Endodermal cell (in vitro differentiated cells): Measurements from ENCODE around the gene CDC14B. TPM values are rescaled to one million over a fixed set of nuclear protein-coding genes. Genes with fewer than 3 reads are reported as not detected.

Source experiments
- DNase-seq: peaks from one replicate; pipeline ENCODE4 v3.0.0-alpha.2; 2017
- H3K27ac ChIP-seq: 2 replicates; pipeline ENCODE4 v1.5.1; 2013; ENCODE audit warnings: mild to moderate bottlenecking, low read depth, low read length, moderate library complexity
- H3K27me3 ChIP-seq: 2 replicates; pipeline ENCODE4 v1.6.1; 2013; ENCODE audit warnings: mild to moderate bottlenecking, low read length, moderate library complexity; ENCODE audit not compliant: insufficient read depth, control insufficient read depth, poor library complexity, severe bottlenecking
- H3K36me3 ChIP-seq: 2 replicates; pipeline ENCODE4 v1.7.0; 2013; ENCODE audit warnings: mild to moderate bottlenecking, low read length, moderate library complexity; ENCODE audit not compliant: control insufficient read depth, insufficient read depth
- H3K4me1 ChIP-seq: one replicate; pipeline ENCODE4 v1.7.0; 2013; ENCODE audit warnings: low read length; ENCODE audit not compliant: control insufficient read depth, insufficient read depth
- H3K4me3 ChIP-seq: 2 replicates; pipeline ENCODE4 v1.5.1; 2013; ENCODE audit warnings: mild to moderate bottlenecking, low read length, moderate library complexity
- H3K9ac ChIP-seq: 2 replicates; pipeline ENCODE4 v1.6.1; 2013; ENCODE audit warnings: mild to moderate bottlenecking, low read length, moderate library complexity; ENCODE audit not compliant: poor library complexity, severe bottlenecking; ENCODE audit errors: extremely low read depth
- H3K9me3 ChIP-seq: 2 replicates; pipeline ENCODE4 v1.6.1; 2013; ENCODE audit warnings: mild to moderate bottlenecking, low read length, moderate library complexity; ENCODE audit not compliant: control insufficient read depth
- H3K27ac Mint-ChIP-seq: 2 replicates; pipeline ENCODE4 v1.8.0; 2020; ENCODE audit warnings: mixed read lengths
- H3K27me3 Mint-ChIP-seq: 2 replicates; pipeline ENCODE4 v1.8.0; 2021; ENCODE audit warnings: mild to moderate bottlenecking, mixed read lengths; ENCODE audit not compliant: insufficient read depth
- H3K36me3 Mint-ChIP-seq: 2 replicates; pipeline ENCODE4 v1.8.0; 2020; ENCODE audit warnings: low read depth, mixed read lengths
- H3K4me1 Mint-ChIP-seq: 2 replicates; pipeline ENCODE4 v1.8.0; 2020; ENCODE audit warnings: mixed read lengths
- H3K4me3 Mint-ChIP-seq: 2 replicates; pipeline ENCODE4 v1.8.0; 2020; ENCODE audit warnings: mild to moderate bottlenecking, moderate library complexity, mixed read lengths
- H3K9me3 Mint-ChIP-seq: 2 replicates; pipeline ENCODE4 v1.8.0; 2020; ENCODE audit warnings: mild to moderate bottlenecking, mixed read lengths
- CTCF ChIP-seq: fragments of 200-600 bp; sonication (generic); conservative IDR thresholded peaks from 2 replicates; pipeline ENCODE4 v1.5.0; 2021; ENCODE audit warnings: antibody characterized with exemption, mild to moderate bottlenecking
- WGBS, 2 experiments: methylation state at CpG; one replicate each; pipeline versions ENCODE4 v1.1.5 to v1.1.7; 2013; ENCODE audit warnings: missing lambda C conversion rate in 2 of 2, mixed read lengths in 1 of 2; ENCODE audit not compliant: insufficient coverage in 1 of 2, insufficient read length in 1 of 2; 5-methylcytosine and 5-hydroxymethylcytosine counted together
- total RNA-seq, 2 donors: library from RNA; stranded (reverse); fragmentation: NEBNext Ultra II Directional in 1 of 2; extraction: Animal tissue kit (Norgen Biotek cat#: 25700) in 1 of 2; gene quantifications; 2 replicates in 1 of 2; 3 replicates in 1 of 2; pipeline ENCODE4 v1.2.1, GENCODE V29; 2021

Gene CDC14B
- total RNA-seq, 2 donors from 2014 or later, result 47.5 to 48.3 TPM

DNA sequence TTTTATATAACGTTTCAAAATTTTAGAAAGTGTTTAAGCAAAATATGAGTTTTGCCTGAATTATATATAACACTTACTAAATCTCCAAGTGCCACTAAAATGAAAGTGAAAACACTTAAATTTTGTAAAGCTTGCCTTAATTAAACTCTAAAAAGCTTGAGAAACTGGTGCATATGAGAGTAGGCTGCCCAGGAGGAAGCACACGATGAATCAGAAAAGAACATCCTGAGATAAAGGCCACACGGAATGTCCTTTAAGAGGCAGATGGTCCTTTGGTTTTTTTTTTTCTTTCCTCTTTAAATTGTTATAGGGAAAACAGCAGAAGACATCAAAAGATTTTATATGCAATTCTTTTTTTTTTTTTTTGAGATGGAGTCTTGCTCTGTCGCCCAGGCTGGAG, 109.4 kb downstream of the CDC14B start:
- Histone ChIP-seq H3K4me1 (no peaks in the 10 kb centered on the region), H3K27me3 (no peaks in the 10 kb centered on the region), H3K36me3 (peaks cover 20% of the 10 kb centered on the region), H3K27ac (no peak overlapping the region), H3K4me3 (no peak overlapping the region), H3K9ac (no peak overlapping the region), H3K9me3 (no peaks in the 10 kb centered on the region)
- Mint-ChIP-seq H3K4me3 (no peak overlapping the region), H3K27ac (peak overlapping the region; percentile 66), H3K27me3 (no peaks in the 10 kb centered on the region), H3K4me1 (no peaks in the 10 kb centered on the region), H3K9me3 (no peaks in the 10 kb centered on the region), H3K36me3 (peaks cover 46% of the 10 kb centered on the region)
- WGBS, 2 experiments, result 90 to 97% methylated on average over 2 to 3 of the region's 4 CpGs
- no peak for TF ChIP-seq CTCF
- DNase-seq, result no peak

DNA sequence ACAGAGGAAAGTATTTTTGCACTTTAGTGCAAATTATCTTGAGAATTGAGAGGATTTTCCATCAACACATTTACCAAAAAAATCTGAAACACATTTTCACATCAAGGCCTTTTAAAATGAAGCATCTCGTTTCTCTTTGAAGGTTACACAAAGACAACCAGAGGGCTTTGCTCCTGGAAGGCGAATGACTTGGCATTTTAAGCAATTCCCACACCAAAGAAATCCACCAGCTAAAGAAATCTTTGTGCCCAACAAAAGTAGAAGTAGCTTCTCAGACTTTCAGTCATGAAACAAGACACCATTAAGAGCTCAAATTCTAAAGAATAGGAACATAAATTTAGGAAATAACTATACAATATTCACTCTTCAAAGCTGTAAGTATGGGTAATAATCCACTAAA, 109.8 kb downstream of the CDC14B start:
- no peak overlapping the region for H3K4me3 Mint-ChIP-seq
- H3K9me3 ChIP-seq, result no peaks in the 10 kb centered on the region
- no peaks in the 10 kb centered on the region for H3K9me3 Mint-ChIP-seq
- peaks cover 44% of the 10 kb centered on the region for H3K36me3 Mint-ChIP-seq
- no peak overlapping the region for H3K4me3 ChIP-seq
- H3K9ac ChIP-seq, result no peak overlapping the region
- H3K4me1 Mint-ChIP-seq, result no peaks in the 10 kb centered on the region
- H3K4me1 ChIP-seq, result no peaks in the 10 kb centered on the region
- 53 to 87% methylated on average over 2 of the region's 2 CpGs for WGBS, 2 experiments
- DNase-seq, result no peak
- no peaks in the 10 kb centered on the region for H3K27me3 Mint-ChIP-seq
- H3K36me3 ChIP-seq, result peaks cover 20% of the 10 kb centered on the region
- no peak for TF ChIP-seq CTCF
- H3K27ac Mint-ChIP-seq, result no peak overlapping the region
- no peaks in the 10 kb centered on the region for H3K27me3 ChIP-seq
- H3K27ac ChIP-seq, result no peak overlapping the region

- Mint-ChIP-seq H3K4me3 (no peak overlapping the region), H3K4me1 (peaks cover 2% of the 10 kb centered on the region), H3K36me3 (peaks cover 43% of the 10 kb centered on the region), H3K27me3 (no peaks in the 10 kb centered on the region), H3K27ac (peak overlapping the region; percentile 49), H3K9me3 (no peaks in the 10 kb centered on the region)
- Histone ChIP-seq H3K4me3 (no peak overlapping the region), H3K9me3 (no peaks in the 10 kb centered on the region), H3K36me3 (peaks cover 20% of the 10 kb centered on the region), H3K27ac (no peak overlapping the region), H3K27me3 (no peaks in the 10 kb centered on the region), H3K4me1 (no peaks in the 10 kb centered on the region), H3K9ac (no peak overlapping the region)
- 94 to 98% methylated on average over 5 of the region's 5 CpGs for WGBS, 2 experiments
- DNase-seq, result no peak
- TF ChIP-seq CTCF, result no peak
Measured at GRCh38 chr9:96509026-96509425, 110.6 kb downstream of the CDC14B start.
